GM12892 (cell line): ENCODE measurements around the gene RABL6.

ENCODE experiments used
- POLR2A ChIP-seq: IDR thresholded peaks from 2 replicates; pipeline ENCODE4 v1.6.1; 2011; ENCODE audit warnings: low read depth, low read length, control low read depth
- POLR2AphosphoS5 ChIP-seq: IDR thresholded peaks from 2 replicates; pipeline ENCODE4 v1.6.1; 2011; ENCODE audit warnings: low read depth, low read length, control low read depth
- TAF1 ChIP-seq: IDR thresholded peaks from 2 replicates; pipeline ENCODE4 v1.6.1; 2011; ENCODE audit warnings: low read depth, mild to moderate bottlenecking, control low read depth, low read length, borderline replicate concordance

DNA sequence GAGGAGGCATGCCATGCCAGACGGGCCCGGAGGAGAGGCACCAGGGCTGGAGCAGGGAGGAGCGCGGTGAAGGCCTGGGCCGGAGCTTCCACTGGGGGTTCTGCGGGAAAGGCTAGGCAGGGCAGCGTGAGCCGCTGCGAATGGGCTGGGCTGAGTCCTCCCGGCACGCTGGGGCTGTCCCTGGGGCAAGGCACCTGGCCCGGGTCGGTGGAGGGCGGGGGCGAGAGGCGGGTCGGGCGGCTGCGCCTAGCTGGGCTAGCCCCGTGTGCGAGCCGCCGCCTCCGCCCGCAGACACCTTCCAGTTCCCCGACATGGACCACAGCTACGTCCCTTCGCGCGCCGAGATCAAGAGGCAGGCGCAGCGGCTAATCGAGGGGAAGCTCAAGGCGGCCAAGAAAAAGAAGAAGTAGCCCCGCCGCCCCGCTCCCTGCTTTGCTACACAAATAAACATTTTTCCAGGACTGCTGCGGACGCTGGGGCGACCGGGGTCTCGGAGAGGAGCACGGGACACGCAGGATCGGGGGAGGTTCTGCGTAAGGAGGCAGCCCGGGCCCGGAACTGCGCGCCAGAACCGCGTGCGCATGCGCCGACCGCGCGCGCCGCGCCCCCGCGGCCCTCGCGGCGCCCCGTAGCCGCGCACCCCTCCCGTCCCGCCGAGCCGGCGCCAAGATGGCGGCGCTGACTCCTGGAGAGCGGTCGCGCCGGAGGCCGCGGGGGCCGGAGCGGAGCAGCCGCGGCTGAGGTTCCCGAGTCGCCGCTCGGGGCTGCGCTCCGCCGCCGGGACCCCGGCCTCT is at the start of gene RABL6:
- TF ChIP-seq POLR2A (peak; percentile 93), POLR2AphosphoS5 (peak; percentile 61), TAF1 (peak; percentile 92)
